ENCODE data around the gene GAL3ST1. TPM values are rescaled to one million over a fixed set of nuclear protein-coding genes. Genes with fewer than 3 reads are reported as not detected.
"Not testable (repeated sequence)": the region's sequence is repeated elsewhere in the genome, so short reads cannot be mapped to it uniquely, and the experiment has no call there.

Gene GAL3ST1
- total RNA-seq, 2 experiments from 2014 or later: not detected

- H3K27me3 Mint-ChIP-seq: peaks cover 24% of the 10 kb centered on the region
- ChIA-PET POLR2A (no interaction called here), CTCF (no interaction called here)
- H3K4me3 Mint-ChIP-seq: no peak within 1 kb of the TSS
- H3K27ac Mint-ChIP-seq: no peak within 1 kb of the TSS
- no peak for DNase-seq
- no peak for ATAC-seq
- H3K9me3 Mint-ChIP-seq: no peaks in the 10 kb centered on the region
- H3K4me1 Mint-ChIP-seq (ENCODE audit: low read depth): peaks cover 4% of the 10 kb centered on the region
- H3K36me3 Mint-ChIP-seq (ENCODE audit: low read depth): no peaks in the 10 kb centered on the region
- intact Hi-C loops (cut with micrococcal nuclease): no loop called here
- no peak for TF ChIP-seq CTCF (IDR thresholded peaks at IDR 0.05)
Measured at GRCh38 chr22:30546616-30547015, 27.8 kb downstream of the GAL3ST1 start, which contains the start of gene SEC14L6. SEC14L6 (minus strand) TSS chr22:30546741; CDS start chr22:30546682, 59 bp downstream.

- CTCF ChIA-PET: no interaction called here
- H3K27me3 Mint-ChIP-seq: peaks cover 26% of the 10 kb centered on the region
- peaks cover 4% of the 10 kb centered on the region for H3K4me1 Mint-ChIP-seq (ENCODE audit: low read depth)
- H3K27ac Mint-ChIP-seq: no peak overlapping the region
- TF ChIP-seq CTCF (IDR thresholded peaks at IDR 0.05): no peak
- no peaks in the 10 kb centered on the region for H3K9me3 Mint-ChIP-seq
- intact Hi-C loops (cut with micrococcal nuclease): no loop called here
- POLR2A ChIA-PET: interaction anchor here (0.6 kb wide), 1 partner anchor 12 kb away, joined by 3 read pairs; no protein-coding TSS in a partner anchor
- no peak for DNase-seq
- no peak overlapping the region for H3K4me3 Mint-ChIP-seq
- ATAC-seq: no peak
- no peaks in the 10 kb centered on the region for H3K36me3 Mint-ChIP-seq (ENCODE audit: low read depth)
Measured at GRCh38 chr22:30542811-30543188, 31.7 kb downstream of the GAL3ST1 start.

- H3K4me3 Mint-ChIP-seq: no peak overlapping the region
- ATAC-seq: no peak
- CTCF ChIA-PET: no interaction called here
Measured at GRCh38 chr22:30541961-30542810, 32.3 kb downstream of the GAL3ST1 start.

GRCh38 chr22:30541511-30541910 lies 33.0 kb downstream of the GAL3ST1 start:
- DNase-seq; H3K27ac Mint-ChIP-seq; H3K36me3 Mint-ChIP-seq (ENCODE audit: low read depth); ATAC-seq; intact Hi-C loops (cut with micrococcal nuclease); H3K4me3 Mint-ChIP-seq; H3K9me3 Mint-ChIP-seq; H3K4me1 Mint-ChIP-seq (ENCODE audit: low read depth); POLR2A ChIA-PET: not testable (repeated sequence)
- CTCF ChIA-PET: interaction anchor here (0.8 to 1.2 kb wide), 3 partner anchors 15 to 151 kb away, joined by 3 to 4 read pairs (median 3); no protein-coding TSS in a partner anchor
- H3K27me3 Mint-ChIP-seq: peaks cover 26% of the 10 kb centered on the region

More at GRCh38 chr22:30541961-30542810, 32.3 kb downstream of the GAL3ST1 start:
- Mint-ChIP-seq H3K27me3 (peaks cover 26% of the 10 kb centered on the region), H3K27ac (no peak overlapping the region), H3K4me1 (ENCODE audit: low read depth) (peaks cover 4% of the 10 kb centered on the region), H3K9me3 (no peaks in the 10 kb centered on the region), H3K36me3 (ENCODE audit: low read depth) (no peaks in the 10 kb centered on the region)
- TF ChIP-seq CTCF (IDR thresholded peaks at IDR 0.05): no peak
- DNase-seq: no peak
- intact Hi-C loops (cut with micrococcal nuclease): no loop called here
- POLR2A ChIA-PET: interaction anchor here (0.6 kb wide), 1 partner anchor 11 kb away, joined by 3 read pairs; no protein-coding TSS in a partner anchor

- Mint-ChIP-seq H3K36me3 (ENCODE audit: low read depth) (no peaks in the 10 kb centered on the region), H3K9me3 (no peaks in the 10 kb centered on the region), H3K27me3 (peaks cover 22% of the 10 kb centered on the region), H3K4me3 (no peak overlapping the region), H3K4me1 (ENCODE audit: low read depth) (peaks cover 10% of the 10 kb centered on the region), H3K27ac (no peak overlapping the region)
- ATAC-seq (no peak), DNase-seq (no peak)
- CTCF ChIA-PET: no interaction called here
- TF ChIP-seq CTCF (IDR thresholded peaks at IDR 0.05): no peak
- intact Hi-C loops (cut with micrococcal nuclease): no loop called here
- POLR2A ChIA-PET: interaction anchor here (0.7 kb wide), 1 partner anchor 176 kb away, joined by 3 read pairs; no protein-coding TSS in a partner anchor
Measured at GRCh38 chr22:30539368-30539767, 35.1 kb downstream of the GAL3ST1 start.

All from activated CD8-positive, alpha-beta T cell treated with anti-CD3 and anti-CD28 coated beads for 36 hours (primary cell).